Measurements from ENCODE around the gene HMGXB3.

HMGXB3 gene

GRCh38 chr5:150052956-150053712 is 52.6 kb downstream of the HMGXB3 start:
- DNase-seq = no peak

- no peak for DNase-seq
Observed at GRCh38 chr5:150053713-150054392, 53.3 kb downstream of the HMGXB3 start.

- no peak for DNase-seq
Observed at GRCh38 chr5:150054569-150054968, 54.0 kb downstream of the HMGXB3 start.

GRCh38 chr5:150055326-150056074 is 55.0 kb downstream of the HMGXB3 start:
- no peak for DNase-seq

GRCh38 chr5:150056075-150056443 is 55.5 kb downstream of the HMGXB3 start:
- DNase-seq = no peak

- no peak for DNase-seq
Observed at GRCh38 chr5:150057052-150057451, 56.5 kb downstream of the HMGXB3 start.

- no peak for DNase-seq
Observed at GRCh38 chr5:150057511-150057910, 57.0 kb downstream of the HMGXB3 start.

GRCh38 chr5:150057996-150058395 is 57.5 kb downstream of the HMGXB3 start:
- no peak for DNase-seq

GRCh38 chr5:150058480-150059126 is 58.1 kb downstream of the HMGXB3 start:
- DNase-seq = no peak

- DNase-seq = no peak
Observed at GRCh38 chr5:150059623-150060022, 59.1 kb downstream of the HMGXB3 start.

GRCh38 chr5:150060471-150060870 is 59.9 kb downstream of the HMGXB3 start:
- DNase-seq = no peak

GRCh38 chr5:150061538-150061995 is 61.0 kb downstream of the HMGXB3 start:
- no peak for DNase-seq

GRCh38 chr5:150062216-150062922 is 61.8 kb downstream of the HMGXB3 start:
- no peak for DNase-seq

- no peak for DNase-seq
Observed at GRCh38 chr5:150063638-150064037, 63.1 kb downstream of the HMGXB3 start.

- DNase-seq = no peak
Observed at GRCh38 chr5:150064681-150065220, 64.2 kb downstream of the HMGXB3 start.

GRCh38 chr5:150065346-150065745 is 64.8 kb downstream of the HMGXB3 start:
- DNase-seq = no peak

GRCh38 chr5:150065886-150066285 is 65.3 kb downstream of the HMGXB3 start:
- no peak for DNase-seq

- no peak for DNase-seq
Observed at GRCh38 chr5:150066436-150066835, 65.9 kb downstream of the HMGXB3 start.

GRCh38 chr5:150066901-150067396 is 66.4 kb downstream of the HMGXB3 start:
- no peak for DNase-seq

- DNase-seq = no peak
Observed at GRCh38 chr5:150067405-150067960, 66.9 kb downstream of the HMGXB3 start.

- DNase-seq = no peak
Observed at GRCh38 chr5:150068071-150068470, 67.5 kb downstream of the HMGXB3 start.

GRCh38 chr5:150068472-150068871 is 67.9 kb downstream of the HMGXB3 start:
- DNase-seq = no peak

Data from NCI-H1436 treated with DMSO at 0.1 percent for 48 hours (cell line).